DND-41 (cell line): Measurements from ENCODE around the gene RASAL1.

Experiments
- CTCF ChIP-seq: IDR thresholded peaks from 2 replicates; pipeline ENCODE4 v1.5.1; 2012; ENCODE audit warnings: borderline replicate concordance, low read length, moderate library complexity, mild to moderate bottlenecking; ENCODE audit not compliant: poor library complexity, severe bottlenecking; ENCODE audit errors: extremely low read depth
- EZH2 ChIP-seq: IDR thresholded peaks from 3 replicates; pipeline ENCODE4 v1.6.1; 2012; ENCODE audit warnings: borderline replicate concordance, low read depth, mild to moderate bottlenecking, moderate library complexity, low read length, inconsistent platforms; ENCODE audit not compliant: severe bottlenecking

- no peak for TF ChIP-seq CTCF
- no peak for TF ChIP-seq EZH2
These were observed 1.9 kb downstream of the RASAL1 start for GRCh38 chr12:113133666-113134065.
